ENCODE results near the gene SLC38A10. TPM values are rescaled to one million over a fixed set of nuclear protein-coding genes. Genes with fewer than 3 reads are reported as not detected.

Gene SLC38A10
- total and polyA plus RNA-seq, 2 experiments from 2014 or later, result 58.6 to 133 TPM

- Histone ChIP-seq H3K36me3 (ENCODE audit: low read depth) (peaks cover 4% of the 10 kb centered on the region; the same call in 1 of the 2 replicates), H3K4me3 (no peak overlapping the region), H3K9me2 (ENCODE audit: insufficient read depth) (no peaks in the 10 kb centered on the region), H2AFZ (no peak overlapping the region), H3K79me2 (ENCODE audit: insufficient read depth) (peaks cover 15% of the 10 kb centered on the region), H3K27me3 (replicated peaks; ENCODE audit: insufficient read depth) (no peaks in the 10 kb centered on the region), H3K4me2 (ENCODE audit: unreplicated experiment) (no peak overlapping the region), H3F3A (ENCODE audit: insufficient read depth) (no peaks in the 10 kb centered on the region), H4K20me1 (ENCODE audit: insufficient read depth) (no peaks in the 10 kb centered on the region), H3K4me1 (ENCODE audit: insufficient read depth) (no peaks in the 10 kb centered on the region), H3K9ac (no peak overlapping the region), H3K9me3 (ENCODE audit: low read depth) (no peaks in the 10 kb centered on the region), H3K27ac (no peak overlapping the region)
- 85 to 88% methylated on average over 25 to 36 of the region's 37 CpGs for WGBS, 2 experiments (ENCODE audit: low coverage in 1 of 2, low lambda C conversion rate in 2 of 2, missing lambda C conversion rate in 2 of 2)
- in situ Hi-C loops (cut with MboI), result no loop called here
- TF ChIP-seq EZH2phosphoT487 (IDR thresholded peaks at IDR 0.05; ENCODE audit: insufficient read depth, low read depth), result no peak
- no peak for TF ChIP-seq EZH2 (IDR thresholded peaks at IDR 0.05; ENCODE audit: insufficient read depth, poor library complexity, severe bottlenecking)
- no peak for DNase-seq
Observed at GRCh38 chr17:81245665-81246342, 49.3 kb downstream of the SLC38A10 start.

DNA sequence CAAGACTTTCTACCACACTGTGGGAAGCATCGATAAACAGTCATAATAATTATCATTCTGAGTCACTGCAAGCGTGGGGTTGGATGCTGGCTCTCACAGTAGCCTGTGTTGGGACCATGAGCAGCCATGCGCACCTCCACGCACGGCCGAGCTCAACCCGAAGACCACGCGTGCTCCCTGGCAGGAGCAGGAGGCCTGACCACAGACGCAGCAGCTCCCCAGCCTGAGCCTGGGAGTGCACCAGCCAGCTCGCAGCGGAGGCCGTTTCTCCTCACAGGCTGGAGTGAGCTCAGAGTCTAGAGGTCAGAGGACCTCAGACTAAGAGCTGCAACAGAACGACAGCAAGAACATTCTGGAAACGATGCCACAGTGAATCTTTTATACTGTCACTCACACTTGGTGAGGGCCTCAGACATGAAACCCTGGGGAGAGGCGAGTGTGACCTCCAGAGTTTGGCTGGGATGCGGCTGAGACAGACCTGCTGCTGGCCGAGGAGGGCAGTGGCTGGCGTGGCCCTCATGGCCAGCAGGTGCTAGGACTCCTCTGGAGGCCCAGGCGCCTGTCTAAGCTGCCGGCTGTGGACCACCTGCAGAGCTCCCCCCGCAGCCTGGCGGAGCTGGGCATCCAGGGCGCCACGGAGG lies 50.0 kb downstream of the SLC38A10 start:
- H3K36me3 ChIP-seq (ENCODE audit: low read depth), result peaks cover 4% of the 10 kb centered on the region; the same call in 1 of the 2 replicates
- no peak overlapping the region for H3K4me3 ChIP-seq
- no peak overlapping the region for H3K9ac ChIP-seq
- no peak overlapping the region for H3K4me2 ChIP-seq (ENCODE audit: unreplicated experiment)
- H3K27me3 ChIP-seq (replicated peaks; ENCODE audit: insufficient read depth), result no peaks in the 10 kb centered on the region
- H3K79me2 ChIP-seq (ENCODE audit: insufficient read depth), result peaks cover 21% of the 10 kb centered on the region
- no peak overlapping the region for H2AFZ ChIP-seq
- no peaks in the 10 kb centered on the region for H3K9me2 ChIP-seq (ENCODE audit: insufficient read depth)
- H3K9me3 ChIP-seq (ENCODE audit: low read depth), result no peaks in the 10 kb centered on the region
- H3K4me1 ChIP-seq (ENCODE audit: insufficient read depth), result no peaks in the 10 kb centered on the region; the same call in 1 of the 2 replicates
- no peak overlapping the region for H3K27ac ChIP-seq
- in situ Hi-C loops (cut with MboI), result no loop called here
- peak; percentile 36 for DNase-seq
- H3F3A ChIP-seq (ENCODE audit: insufficient read depth), result no peaks in the 10 kb centered on the region
- TF ChIP-seq EZH2 (IDR thresholded peaks at IDR 0.05; ENCODE audit: insufficient read depth, poor library complexity, severe bottlenecking) (no peak), EZH2phosphoT487 (IDR thresholded peaks at IDR 0.05; ENCODE audit: insufficient read depth, low read depth) (no peak)
- 83 to 86% methylated on average over 24 of the region's 25 CpGs for WGBS, 2 experiments (ENCODE audit: low coverage in 1 of 2, low lambda C conversion rate in 2 of 2, missing lambda C conversion rate in 2 of 2)
- no peaks in the 10 kb centered on the region for H4K20me1 ChIP-seq (ENCODE audit: insufficient read depth)

DNA sequence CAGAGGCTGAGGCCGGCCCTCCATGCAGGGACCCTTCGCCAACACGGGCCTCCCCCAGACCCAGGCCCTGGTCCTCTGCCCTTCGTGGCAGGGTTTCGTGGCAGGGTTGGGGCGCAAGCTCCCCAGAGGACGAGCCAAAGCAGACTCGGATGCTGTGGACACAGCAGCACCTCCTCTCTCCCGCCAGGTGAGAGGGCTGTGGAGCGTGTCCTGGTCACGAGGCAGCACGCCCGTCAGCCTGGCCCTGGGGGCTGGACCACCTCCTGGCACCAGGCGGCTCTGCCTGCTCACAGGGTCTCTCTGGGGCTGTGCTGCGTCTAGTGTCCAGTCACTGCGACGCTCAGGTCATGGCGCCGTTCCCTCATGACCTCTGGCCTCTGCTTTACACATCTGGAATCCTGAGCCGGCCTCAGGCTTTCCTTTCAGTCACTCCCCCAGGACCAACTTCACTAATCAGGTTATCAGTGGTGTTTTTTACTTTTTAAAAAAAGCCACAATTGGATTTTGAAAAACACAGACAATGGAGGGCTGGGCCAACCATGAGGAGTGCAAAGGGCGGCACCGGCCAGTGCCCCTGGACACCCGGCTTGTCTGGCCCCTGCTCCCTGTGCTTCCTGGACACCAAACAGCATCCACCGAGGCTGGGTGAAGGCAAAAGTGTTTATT lies 50.6 kb downstream of the SLC38A10 start:
- no peaks in the 10 kb centered on the region; the same call in 1 of the 2 replicates for H3K4me1 ChIP-seq (ENCODE audit: insufficient read depth)

DNA sequence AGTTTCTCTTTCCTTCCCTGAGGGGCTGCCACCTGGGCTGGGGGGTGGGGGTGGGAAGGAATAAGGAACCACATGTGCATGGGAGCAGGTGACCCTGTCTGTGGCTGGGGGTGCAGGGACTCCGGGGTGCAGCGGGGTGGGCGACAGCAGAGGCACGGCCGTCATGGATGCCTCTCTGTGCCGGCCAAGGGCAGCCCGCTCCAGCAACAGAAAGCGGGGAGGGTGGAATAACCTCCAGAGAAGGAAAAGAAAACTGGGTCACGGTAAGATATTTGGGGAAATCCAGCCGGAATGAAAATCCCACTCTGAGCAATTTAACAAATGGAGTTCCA lies 51.8 kb downstream of the SLC38A10 start:
- in situ Hi-C loops (cut with MboI), result no loop called here
- Histone ChIP-seq H4K20me1 (ENCODE audit: insufficient read depth) (no peaks in the 10 kb centered on the region), H3K27ac (no peak overlapping the region), H3K4me2 (ENCODE audit: unreplicated experiment) (no peak overlapping the region), H3K9me3 (ENCODE audit: low read depth) (no peaks in the 10 kb centered on the region), H3K9ac (no peak overlapping the region), H3F3A (ENCODE audit: insufficient read depth) (no peaks in the 10 kb centered on the region), H3K36me3 (ENCODE audit: low read depth) (peaks cover 4% of the 10 kb centered on the region; the same call in 1 of the 2 replicates), H2AFZ (no peak overlapping the region), H3K79me2 (ENCODE audit: insufficient read depth) (peaks cover 33% of the 10 kb centered on the region), H3K4me1 (ENCODE audit: insufficient read depth) (no peaks in the 10 kb centered on the region; the same call in 1 of the 2 replicates), H3K27me3 (replicated peaks; ENCODE audit: insufficient read depth) (no peaks in the 10 kb centered on the region), H3K4me3 (no peak overlapping the region), H3K9me2 (ENCODE audit: insufficient read depth) (no peaks in the 10 kb centered on the region)
- no peak for DNase-seq
- TF ChIP-seq EZH2 (IDR thresholded peaks at IDR 0.05; ENCODE audit: insufficient read depth, poor library complexity, severe bottlenecking), result no peak
- TF ChIP-seq EZH2phosphoT487 (IDR thresholded peaks at IDR 0.05; ENCODE audit: insufficient read depth, low read depth), result no peak
- 85 to 86% methylated on average over 10 of the region's 10 CpGs for WGBS, 2 experiments (ENCODE audit: low coverage in 1 of 2, low lambda C conversion rate in 2 of 2, missing lambda C conversion rate in 2 of 2)

More for the DNA sequence above, 50.6 kb downstream of the SLC38A10 start:
- no peak overlapping the region for H3K4me3 ChIP-seq
- no peaks in the 10 kb centered on the region for H3F3A ChIP-seq (ENCODE audit: insufficient read depth)
- no peak overlapping the region for H2AFZ ChIP-seq
- TF ChIP-seq EZH2 (IDR thresholded peaks at IDR 0.05; ENCODE audit: insufficient read depth, poor library complexity, severe bottlenecking), result no peak
- no peak for TF ChIP-seq EZH2phosphoT487 (IDR thresholded peaks at IDR 0.05; ENCODE audit: insufficient read depth, low read depth)
- H3K27me3 ChIP-seq (replicated peaks; ENCODE audit: insufficient read depth), result no peaks in the 10 kb centered on the region
- peaks cover 28% of the 10 kb centered on the region for H3K79me2 ChIP-seq (ENCODE audit: insufficient read depth)
- peaks cover 4% of the 10 kb centered on the region; the same call in 1 of the 2 replicates for H3K36me3 ChIP-seq (ENCODE audit: low read depth)
- no peak for DNase-seq
- no peaks in the 10 kb centered on the region for H3K9me3 ChIP-seq (ENCODE audit: low read depth)
- H4K20me1 ChIP-seq (ENCODE audit: insufficient read depth), result no peaks in the 10 kb centered on the region
- WGBS, 2 experiments (ENCODE audit: low coverage in 1 of 2, low lambda C conversion rate in 2 of 2, missing lambda C conversion rate in 2 of 2), result 71 to 75% methylated on average over 21 to 23 of the region's 24 CpGs
- in situ Hi-C loops (cut with MboI), result no loop called here
- no peak overlapping the region for H3K27ac ChIP-seq
- no peak overlapping the region for H3K4me2 ChIP-seq (ENCODE audit: unreplicated experiment)
- no peaks in the 10 kb centered on the region for H3K9me2 ChIP-seq (ENCODE audit: insufficient read depth)
- no peak overlapping the region for H3K9ac ChIP-seq
